ENCODE results near the gene FOXN3. TPM values are rescaled to one million over a fixed set of nuclear protein-coding genes. Genes with fewer than 3 reads are reported as not detected.

FOXN3 gene
- total RNA-seq, 2 donors from 2014 or later, result 61.2 to 84.1 TPM

DNA sequence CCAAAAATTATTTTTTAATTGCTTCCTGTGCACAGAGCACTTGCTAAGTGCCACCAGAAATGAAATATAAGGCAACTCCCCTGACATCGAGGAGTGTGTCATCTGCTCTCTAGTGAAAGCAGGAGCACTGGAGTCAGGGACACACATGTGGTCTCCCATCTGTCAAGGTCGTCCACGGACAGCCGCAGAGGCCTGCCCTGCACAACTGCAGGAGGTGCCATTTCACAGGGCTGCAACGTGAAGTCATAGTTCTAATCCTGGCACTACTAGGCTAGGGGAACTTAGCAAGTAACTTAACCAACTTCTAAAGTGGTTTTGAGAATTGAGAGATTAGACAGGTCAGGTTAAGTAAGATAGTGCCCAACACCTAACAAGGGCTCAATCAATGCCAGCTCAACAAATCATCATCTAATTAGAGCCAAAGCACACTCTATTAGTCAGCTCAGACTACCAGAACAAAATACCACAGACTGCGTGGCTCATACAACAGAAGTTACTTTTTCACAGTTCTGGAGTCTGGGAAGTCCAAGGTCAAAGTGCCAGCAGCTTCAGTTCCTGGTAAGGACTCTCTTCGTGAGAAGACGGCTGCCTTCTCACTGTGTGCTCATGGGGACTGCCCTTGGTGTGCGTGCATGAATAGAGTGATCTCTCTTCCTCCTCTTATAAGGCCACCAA is 30.7 kb downstream of the FOXN3 start:
- H3K4me3 Mint-ChIP-seq, result no peak overlapping the region
- no peaks in the 10 kb centered on the region for H3K27me3 Mint-ChIP-seq (ENCODE audit: insufficient read depth)
- H3K36me3 Mint-ChIP-seq (ENCODE audit: low read depth), result peaks cover 11% of the 10 kb centered on the region
- WGBS, 2 experiments (ENCODE audit: insufficient coverage in 1 of 2, insufficient read length in 1 of 2), result 94% methylated on average over 8 to 9 of the region's 9 CpGs
- no peak overlapping the region for H3K9ac ChIP-seq (ENCODE audit: extremely low read depth, low read length, poor library complexity, severe bottlenecking)
- peaks cover 32% of the 10 kb centered on the region for H3K4me1 Mint-ChIP-seq
- peaks cover 1% of the 10 kb centered on the region for H3K9me3 Mint-ChIP-seq
- H3K9me3 ChIP-seq (ENCODE audit: control insufficient read depth, low read length), result no peaks in the 10 kb centered on the region
- no peaks in the 10 kb centered on the region for H3K4me1 ChIP-seq (ENCODE audit: control insufficient read depth, insufficient read depth, low read length)
- TF ChIP-seq, protein P1, sequence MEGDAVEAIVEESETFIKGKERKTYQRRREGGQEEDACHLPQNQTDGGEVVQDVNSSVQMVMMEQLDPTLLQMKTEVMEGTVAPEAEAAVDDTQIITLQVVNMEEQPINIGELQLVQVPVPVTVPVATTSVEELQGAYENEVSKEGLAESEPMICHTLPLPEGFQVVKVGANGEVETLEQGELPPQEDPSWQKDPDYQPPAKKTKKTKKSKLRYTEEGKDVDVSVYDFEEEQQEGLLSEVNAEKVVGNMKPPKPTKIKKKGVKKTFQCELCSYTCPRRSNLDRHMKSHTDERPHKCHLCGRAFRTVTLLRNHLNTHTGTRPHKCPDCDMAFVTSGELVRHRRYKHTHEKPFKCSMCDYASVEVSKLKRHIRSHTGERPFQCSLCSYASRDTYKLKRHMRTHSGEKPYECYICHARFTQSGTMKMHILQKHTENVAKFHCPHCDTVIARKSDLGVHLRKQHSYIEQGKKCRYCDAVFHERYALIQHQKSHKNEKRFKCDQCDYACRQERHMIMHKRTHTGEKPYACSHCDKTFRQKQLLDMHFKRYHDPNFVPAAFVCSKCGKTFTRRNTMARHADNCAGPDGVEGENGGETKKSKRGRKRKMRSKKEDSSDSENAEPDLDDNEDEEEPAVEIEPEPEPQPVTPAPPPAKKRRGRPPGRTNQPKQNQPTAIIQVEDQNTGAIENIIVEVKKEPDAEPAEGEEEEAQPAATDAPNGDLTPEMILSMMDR (conservative IDR thresholded peaks at IDR 0.05), result no peak
- no peak overlapping the region for H3K27ac Mint-ChIP-seq
- H3K4me3 ChIP-seq (ENCODE audit: low read length), result no peak overlapping the region
- no peaks in the 10 kb centered on the region for H3K27me3 ChIP-seq (ENCODE audit: control insufficient read depth, insufficient read depth, low read length, poor library complexity, severe bottlenecking)
- no peak overlapping the region for H3K27ac ChIP-seq (ENCODE audit: low read depth, low read length)
- DNase-seq, result peak; percentile 34
- peaks cover 3% of the 10 kb centered on the region for H3K36me3 ChIP-seq (ENCODE audit: control insufficient read depth, insufficient read depth, low read length)

DNA sequence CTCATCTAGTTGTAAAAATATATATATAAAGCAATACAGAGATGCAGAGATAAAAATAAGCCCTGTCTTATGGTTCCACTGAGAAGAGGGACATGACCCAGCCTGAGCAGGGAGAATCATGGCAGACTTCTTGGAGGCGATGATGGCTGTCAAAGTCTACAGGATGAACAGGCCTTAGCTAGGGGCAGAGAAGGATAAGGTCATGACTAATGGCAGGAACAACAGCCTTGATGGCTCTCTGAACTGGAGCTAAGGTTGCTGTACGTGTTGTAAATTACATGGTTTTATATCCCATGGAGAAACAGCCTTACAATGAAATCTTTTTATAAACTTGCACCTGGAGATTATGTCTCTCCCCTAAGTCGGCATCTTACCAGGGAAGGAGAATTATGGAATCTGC is 32.4 kb downstream of the FOXN3 start:
- H3K4me1 Mint-ChIP-seq, result peaks cover 28% of the 10 kb centered on the region
- peaks cover 20% of the 10 kb centered on the region for H3K36me3 Mint-ChIP-seq (ENCODE audit: low read depth)
- peaks cover 11% of the 10 kb centered on the region for H3K9me3 Mint-ChIP-seq

DNA sequence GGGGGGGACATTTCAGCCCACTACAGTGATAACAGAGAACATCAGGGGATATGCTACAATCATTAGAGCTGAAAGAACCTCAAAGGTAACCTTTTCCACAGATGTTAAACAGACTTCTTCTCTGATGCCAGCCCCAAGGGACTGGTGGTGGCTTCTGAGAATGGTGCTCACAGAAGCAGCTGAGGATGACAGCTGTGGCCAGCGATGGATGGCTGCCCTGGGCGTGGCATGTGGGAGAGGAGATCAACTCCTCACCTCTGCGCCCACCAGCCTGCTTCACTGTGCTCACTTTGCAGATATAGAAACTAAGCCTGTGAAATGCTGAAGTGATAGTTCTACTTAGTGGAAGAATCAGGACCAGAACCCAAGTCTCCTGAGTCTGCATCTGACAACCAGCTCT is 33.0 kb downstream of the FOXN3 start:
- H3K9me3 Mint-ChIP-seq, result peaks cover 13% of the 10 kb centered on the region
- DNase-seq, result peak; percentile 25
- TF ChIP-seq, protein P1 (conservative IDR thresholded peaks at IDR 0.05), result no peak
- H3K9me3 ChIP-seq (ENCODE audit: control insufficient read depth, low read length), result peaks cover 15% of the 10 kb centered on the region
- H3K36me3 ChIP-seq (ENCODE audit: control insufficient read depth, insufficient read depth, low read length), result peaks cover 3% of the 10 kb centered on the region
- H3K27ac ChIP-seq (ENCODE audit: low read depth, low read length), result no peak overlapping the region
- H3K4me1 Mint-ChIP-seq, result peaks cover 24% of the 10 kb centered on the region
- H3K27me3 Mint-ChIP-seq (ENCODE audit: insufficient read depth), result no peaks in the 10 kb centered on the region
- WGBS, 2 experiments (ENCODE audit: insufficient coverage in 1 of 2, insufficient read length in 1 of 2), result 100% methylated on average over 3 of the region's 3 CpGs; no CpG with 5 or more reads in 1 of the 2 experiments
- no peak overlapping the region for H3K4me3 Mint-ChIP-seq
- no peaks in the 10 kb centered on the region for H3K27me3 ChIP-seq (ENCODE audit: control insufficient read depth, insufficient read depth, low read length, poor library complexity, severe bottlenecking)
- no peaks in the 10 kb centered on the region for H3K4me1 ChIP-seq (ENCODE audit: control insufficient read depth, insufficient read depth, low read length)
- no peak overlapping the region for H3K27ac Mint-ChIP-seq
- no peak overlapping the region for H3K9ac ChIP-seq (ENCODE audit: extremely low read depth, low read length, poor library complexity, severe bottlenecking)
- peaks cover 23% of the 10 kb centered on the region for H3K36me3 Mint-ChIP-seq (ENCODE audit: low read depth)
- no peak overlapping the region for H3K4me3 ChIP-seq (ENCODE audit: low read length)

More for the DNA sequence above, 32.4 kb downstream of the FOXN3 start:
- DNase-seq, result peak; percentile 16
- Histone ChIP-seq H3K9me3 (ENCODE audit: control insufficient read depth, low read length) (peaks cover 15% of the 10 kb centered on the region), H3K36me3 (ENCODE audit: control insufficient read depth, insufficient read depth, low read length) (peaks cover 3% of the 10 kb centered on the region), H3K9ac (ENCODE audit: extremely low read depth, low read length, poor library complexity, severe bottlenecking) (no peak overlapping the region), H3K4me1 (ENCODE audit: control insufficient read depth, insufficient read depth, low read length) (no peaks in the 10 kb centered on the region), H3K27ac (ENCODE audit: low read depth, low read length) (no peak overlapping the region), H3K4me3 (ENCODE audit: low read length) (no peak overlapping the region), H3K27me3 (ENCODE audit: control insufficient read depth, insufficient read depth, low read length, poor library complexity, severe bottlenecking) (no peaks in the 10 kb centered on the region)
- TF ChIP-seq, protein P1 (conservative IDR thresholded peaks at IDR 0.05), result no peak
- no peak overlapping the region for H3K27ac Mint-ChIP-seq
- no peaks in the 10 kb centered on the region for H3K27me3 Mint-ChIP-seq (ENCODE audit: insufficient read depth)
- 96 to 100% methylated on average over 3 of the region's 3 CpGs for WGBS, 2 experiments (ENCODE audit: insufficient coverage in 1 of 2, insufficient read length in 1 of 2)
- no peak overlapping the region for H3K4me3 Mint-ChIP-seq
